Measurements from ENCODE around the gene MAB21L1. TPM values are rescaled to one million over a fixed set of nuclear protein-coding genes. Genes with fewer than 3 reads are reported as not detected.
A peak's percentile ranks its signal among the peaks of the same experiment; 100 is the strongest.

The MAB21L1 gene
- total RNA-seq (2014; rRNA removed; shearing (Covaris generic); ENCODE audit: low replicate concordance), result 7.1 and 9.9 TPM in 2 replicates

- Histone ChIP-seq H3K9me3 (ENCODE audit: low read length) (no peaks in the 10 kb centered on the region), H3K27ac (ENCODE audit: low read length) (peak within 1 kb of the TSS; percentile 32), H3K79me2 (ENCODE audit: low read length) (no peaks in the 10 kb centered on the region), H3K9ac (ENCODE audit: low read length) (peak within 1 kb of the TSS; percentile 68), H3K9me2 (replicated peaks; ENCODE audit: insufficient read depth, low read length) (no peaks in the 10 kb centered on the region), H2AFZ (ENCODE audit: low read length) (peak within 1 kb of the TSS; percentile 90; the same call in 1 of the 2 replicates), H3K4me1 (ENCODE audit: low read length) (peaks cover 45% of the 10 kb centered on the region), H3K27me3 (ENCODE audit: low read length) (no peaks in the 10 kb centered on the region), H3K4me2 (ENCODE audit: low read depth, low read length, poor library complexity, severe bottlenecking) (peak within 1 kb of the TSS; percentile 76), H3K4me3 (ENCODE audit: low read length) (peak within 1 kb of the TSS; percentile 71), H3K36me3 (ENCODE audit: insufficient read depth, low read length) (no peaks in the 10 kb centered on the region), H4K20me1 (ENCODE audit: insufficient read depth, low read depth, low read length) (no peaks in the 10 kb centered on the region)
- peak; percentile 67 for DNase-seq
Measured at GRCh38 chr13:35475960-35476943, at the start of gene MAB21L1. Gene MAB21L1 (minus strand): TSS chr13:35476689. CDS start chr13:35476138, 551 bp downstream.

GRCh38 chr13:35524171-35524570 lies 47.7 kb upstream of the MAB21L1 start:
- Histone ChIP-seq H3K27ac (ENCODE audit: low read length) (no peak overlapping the region), H3K79me2 (ENCODE audit: low read length) (no peaks in the 10 kb centered on the region), H3K9me2 (replicated peaks; ENCODE audit: insufficient read depth, low read length) (no peaks in the 10 kb centered on the region), H3K4me2 (ENCODE audit: low read depth, low read length, poor library complexity, severe bottlenecking) (no peak overlapping the region), H4K20me1 (ENCODE audit: insufficient read depth, low read depth, low read length) (no peaks in the 10 kb centered on the region), H2AFZ (ENCODE audit: low read length) (no peak overlapping the region), H3K4me3 (ENCODE audit: low read length) (no peak overlapping the region), H3K9me3 (ENCODE audit: low read length) (no peaks in the 10 kb centered on the region), H3K4me1 (ENCODE audit: low read length) (no peaks in the 10 kb centered on the region), H3K36me3 (ENCODE audit: insufficient read depth, low read length) (no peaks in the 10 kb centered on the region), H3K27me3 (ENCODE audit: low read length) (no peaks in the 10 kb centered on the region), H3K9ac (ENCODE audit: low read length) (no peak overlapping the region)
- no peak for DNase-seq

- no peaks in the 10 kb centered on the region for H3K36me3 ChIP-seq (ENCODE audit: insufficient read depth, low read length)
- H2AFZ ChIP-seq (ENCODE audit: low read length), result no peak overlapping the region
- no peak for DNase-seq
- no peak overlapping the region for H3K4me2 ChIP-seq (ENCODE audit: low read depth, low read length, poor library complexity, severe bottlenecking)
- H3K9me2 ChIP-seq (replicated peaks; ENCODE audit: insufficient read depth, low read length), result no peaks in the 10 kb centered on the region
- no peaks in the 10 kb centered on the region for H3K4me1 ChIP-seq (ENCODE audit: low read length)
- no peaks in the 10 kb centered on the region for H3K27me3 ChIP-seq (ENCODE audit: low read length)
- no peak overlapping the region for H3K4me3 ChIP-seq (ENCODE audit: low read length)
- no peak overlapping the region for H3K9ac ChIP-seq (ENCODE audit: low read length)
- no peaks in the 10 kb centered on the region for H4K20me1 ChIP-seq (ENCODE audit: insufficient read depth, low read depth, low read length)
- H3K27ac ChIP-seq (ENCODE audit: low read length), result no peak overlapping the region
- no peaks in the 10 kb centered on the region for H3K79me2 ChIP-seq (ENCODE audit: low read length)
- no peaks in the 10 kb centered on the region for H3K9me3 ChIP-seq (ENCODE audit: low read length)
Measured at GRCh38 chr13:35518337-35518946, 42.0 kb upstream of the MAB21L1 start.

GRCh38 chr13:35514801-35515502 lies 38.5 kb upstream of the MAB21L1 start:
- Histone ChIP-seq H3K27ac (ENCODE audit: low read length) (no peak overlapping the region), H3K9ac (ENCODE audit: low read length) (no peak overlapping the region), H3K9me3 (ENCODE audit: low read length) (no peaks in the 10 kb centered on the region), H3K4me2 (ENCODE audit: low read depth, low read length, poor library complexity, severe bottlenecking) (no peak overlapping the region), H2AFZ (ENCODE audit: low read length) (no peak overlapping the region), H3K9me2 (replicated peaks; ENCODE audit: insufficient read depth, low read length) (no peaks in the 10 kb centered on the region), H3K4me3 (ENCODE audit: low read length) (no peak overlapping the region), H3K36me3 (ENCODE audit: insufficient read depth, low read length) (no peaks in the 10 kb centered on the region), H3K79me2 (ENCODE audit: low read length) (no peaks in the 10 kb centered on the region), H4K20me1 (ENCODE audit: insufficient read depth, low read depth, low read length) (no peaks in the 10 kb centered on the region), H3K4me1 (ENCODE audit: low read length) (no peaks in the 10 kb centered on the region), H3K27me3 (ENCODE audit: low read length) (no peaks in the 10 kb centered on the region)
- DNase-seq, result no peak

GRCh38 chr13:35514061-35514477 lies 37.6 kb upstream of the MAB21L1 start:
- Histone ChIP-seq H3K9me2 (replicated peaks; ENCODE audit: insufficient read depth, low read length) (no peaks in the 10 kb centered on the region), H3K27ac (ENCODE audit: low read length) (no peak overlapping the region), H3K4me3 (ENCODE audit: low read length) (no peak overlapping the region), H3K27me3 (ENCODE audit: low read length) (no peaks in the 10 kb centered on the region), H3K79me2 (ENCODE audit: low read length) (no peaks in the 10 kb centered on the region), H4K20me1 (ENCODE audit: insufficient read depth, low read depth, low read length) (no peaks in the 10 kb centered on the region), H2AFZ (ENCODE audit: low read length) (no peak overlapping the region), H3K4me1 (ENCODE audit: low read length) (no peaks in the 10 kb centered on the region), H3K36me3 (ENCODE audit: insufficient read depth, low read length) (no peaks in the 10 kb centered on the region), H3K9me3 (ENCODE audit: low read length) (no peaks in the 10 kb centered on the region; the same call in 1 of the 2 replicates), H3K9ac (ENCODE audit: low read length) (no peak overlapping the region), H3K4me2 (ENCODE audit: low read depth, low read length, poor library complexity, severe bottlenecking) (no peak overlapping the region)
- no peak for DNase-seq

- H3K27me3 ChIP-seq (ENCODE audit: low read length), result no peaks in the 10 kb centered on the region
- H3K9me3 ChIP-seq (ENCODE audit: low read length), result no peaks in the 10 kb centered on the region; the same call in 1 of the 2 replicates
- H3K9me2 ChIP-seq (replicated peaks; ENCODE audit: insufficient read depth, low read length), result no peaks in the 10 kb centered on the region
- no peaks in the 10 kb centered on the region for H3K4me1 ChIP-seq (ENCODE audit: low read length)
- no peak overlapping the region for H3K4me2 ChIP-seq (ENCODE audit: low read depth, low read length, poor library complexity, severe bottlenecking)
- no peaks in the 10 kb centered on the region for H3K79me2 ChIP-seq (ENCODE audit: low read length)
- H3K27ac ChIP-seq (ENCODE audit: low read length), result no peak overlapping the region
- H3K36me3 ChIP-seq (ENCODE audit: insufficient read depth, low read length), result no peaks in the 10 kb centered on the region
- DNase-seq, result no peak
- no peak overlapping the region for H2AFZ ChIP-seq (ENCODE audit: low read length)
- H4K20me1 ChIP-seq (ENCODE audit: insufficient read depth, low read depth, low read length), result no peaks in the 10 kb centered on the region
- H3K4me3 ChIP-seq (ENCODE audit: low read length), result no peak overlapping the region
- no peak overlapping the region for H3K9ac ChIP-seq (ENCODE audit: low read length)
Measured at GRCh38 chr13:35512271-35512920, 35.9 kb upstream of the MAB21L1 start.

GRCh38 chr13:35502456-35502855 lies 26.0 kb upstream of the MAB21L1 start:
- H3K27me3 ChIP-seq (ENCODE audit: low read length), result 0 out of 2 replicates have a peak, but pooled peaks cover 3% of the 10 kb centered on the region
- H3K9me2 ChIP-seq (replicated peaks; ENCODE audit: insufficient read depth, low read length), result no peaks in the 10 kb centered on the region; the same call in 1 of the 2 replicates
- no peak overlapping the region for H3K27ac ChIP-seq (ENCODE audit: low read length)
- H4K20me1 ChIP-seq (ENCODE audit: insufficient read depth, low read depth, low read length), result no peaks in the 10 kb centered on the region
- H2AFZ ChIP-seq (ENCODE audit: low read length), result no peak overlapping the region
- no peak overlapping the region for H3K4me3 ChIP-seq (ENCODE audit: low read length)
- no peaks in the 10 kb centered on the region; the same call in 1 of the 2 replicates for H3K9me3 ChIP-seq (ENCODE audit: low read length)
- no peaks in the 10 kb centered on the region for H3K79me2 ChIP-seq (ENCODE audit: low read length)
- H3K36me3 ChIP-seq (ENCODE audit: insufficient read depth, low read length), result no peaks in the 10 kb centered on the region
- H3K4me1 ChIP-seq (ENCODE audit: low read length), result peaks cover under 1% of the 10 kb centered on the region
- no peak for DNase-seq
- no peak overlapping the region for H3K9ac ChIP-seq (ENCODE audit: low read length)
- no peak overlapping the region for H3K4me2 ChIP-seq (ENCODE audit: low read depth, low read length, poor library complexity, severe bottlenecking)

Measured in Karpas-422 (cell line).